GM21723 (cell line): ENCODE data around the gene TRIM43B.
"Not testable (repeated sequence)": the region's sequence is repeated elsewhere in the genome, so short reads cannot be mapped to it uniquely, and the experiment has no call there.

Experiments
- ATAC-seq: cut with Tn5 transposase; IDR thresholded peaks from one replicate; pipeline ENCODE4 v1.9.1; 2021; ENCODE audit warnings: mild to moderate bottlenecking, moderate library complexity; ENCODE audit not compliant: unreplicated experiment

Gene TRIM43B

DNA sequence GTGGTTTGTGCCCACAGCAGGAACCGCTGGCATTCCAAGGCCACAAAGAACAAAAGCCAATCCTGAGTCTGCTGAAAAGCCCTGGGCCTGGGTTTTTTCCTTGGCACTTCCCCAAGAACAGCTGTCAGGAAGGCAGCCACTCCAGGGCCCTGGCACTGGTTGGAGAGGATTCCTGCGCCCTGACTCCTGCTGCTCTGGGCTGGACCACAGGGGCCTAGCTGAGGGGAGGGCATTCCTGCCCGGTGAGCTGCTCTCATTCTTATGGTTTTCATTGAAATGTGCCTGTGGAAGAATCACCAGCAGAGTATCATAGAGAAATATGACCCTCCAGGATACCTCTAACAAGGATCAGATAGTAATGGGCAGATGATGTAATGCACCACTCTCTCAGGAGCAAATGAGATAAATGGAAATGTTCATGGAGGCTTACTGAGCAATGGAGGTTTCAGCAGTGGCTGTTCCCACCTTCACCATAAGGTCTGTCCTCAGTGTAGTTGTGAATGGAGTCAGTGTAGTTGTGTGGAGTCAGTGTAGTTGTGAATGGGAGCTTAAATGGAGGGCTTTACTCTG, 50.0 kb downstream of the TRIM43B start:
- not testable (repeated sequence) for ATAC-seq

- ATAC-seq, result not testable (repeated sequence)
Observed at GRCh38 chr2:95433973-95434372, 50.6 kb downstream of the TRIM43B start.

DNA sequence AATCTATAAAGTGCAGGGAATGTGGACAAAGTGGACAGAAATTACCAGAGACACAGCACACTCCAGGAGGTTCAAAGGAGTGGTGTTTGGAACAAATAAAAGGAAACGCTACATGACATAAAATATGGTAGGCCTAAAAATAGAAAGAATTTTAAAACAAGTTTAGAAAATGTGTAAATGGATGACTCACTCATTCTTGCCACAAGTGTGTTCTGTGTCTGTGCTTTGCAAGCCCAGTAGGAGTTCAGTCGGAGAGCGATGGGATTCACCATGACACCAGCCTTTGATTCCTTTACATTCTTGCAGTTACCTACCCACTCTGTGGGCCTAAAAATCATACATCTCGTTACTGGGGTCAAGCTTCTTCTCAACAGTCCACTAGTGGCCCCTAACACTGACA, 51.2 kb downstream of the TRIM43B start:
- not testable (repeated sequence) for ATAC-seq

DNA sequence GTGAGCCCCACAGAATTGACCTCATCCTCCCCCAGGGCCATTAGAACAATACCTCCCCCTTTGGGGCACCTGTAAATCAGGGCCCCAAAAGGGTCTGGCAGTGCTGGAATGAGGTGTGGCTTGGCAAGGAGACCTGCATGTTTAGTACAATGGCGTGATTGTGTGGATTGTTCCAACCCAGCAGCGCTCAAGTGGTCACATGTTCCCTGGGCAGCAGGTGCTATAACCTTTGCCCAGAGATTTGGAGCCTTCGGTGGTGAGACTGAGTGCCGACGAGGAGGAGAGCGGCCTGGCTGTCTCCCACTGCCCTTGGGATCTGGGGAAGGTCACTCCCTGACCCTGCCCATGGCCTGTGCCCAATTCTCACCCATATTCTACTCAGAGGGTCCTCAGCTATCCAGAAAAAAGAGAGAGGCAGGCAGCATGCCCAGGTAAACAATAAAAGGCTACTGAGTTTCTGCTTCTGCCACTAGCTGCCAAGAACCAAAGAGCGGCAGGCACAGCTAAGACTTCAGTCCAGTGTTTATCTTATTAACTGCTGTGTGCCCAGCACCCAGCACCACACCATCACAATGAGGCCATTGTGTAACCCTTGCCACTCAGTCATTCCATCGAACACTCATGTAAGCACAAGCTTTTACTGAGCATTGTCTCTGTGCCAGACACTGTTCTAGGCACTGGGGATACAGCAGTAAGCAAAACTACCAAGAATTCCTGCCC, 54.6 kb downstream of the TRIM43B start:
- not testable (repeated sequence) for ATAC-seq

GRCh38 chr2:95427196-95427867, 57.2 kb downstream of the TRIM43B start:
- not testable (repeated sequence) for ATAC-seq
